Gastrocnemius medialis (tissue), 4 donors: Measurements from ENCODE around the gene FHOD1.

Source experiments
- POLR2A ChIP-seq, 2 donors: fragments of 450-650 bp; IDR thresholded peaks; one replicate each; pipeline ENCODE4 v1.6.1; 2017; ENCODE audit warnings: antibody characterized with exemption in 2 of 2, mild to moderate bottlenecking in 2 of 2, moderate library complexity in 2 of 2
- TF ChIP-seq, protein P1 (sequence below), 5 experiments: fragments of 450-650 bp in 3 of 5; fragments of 200-600 bp in 2 of 5; sonication (generic) in 2 of 5; IDR thresholded peaks in 4 of 5; conservative IDR thresholded peaks in 1 of 5; 1 replicate in 4 of 5; 2 replicates in 1 of 5; pipeline ENCODE4 v1.5.1; 2016 to 2019; ENCODE audit warnings: antibody characterized with exemption in 5 of 5, mild to moderate bottlenecking in 3 of 5, moderate library complexity in 3 of 5

- TF ChIP-seq, protein P1, sequence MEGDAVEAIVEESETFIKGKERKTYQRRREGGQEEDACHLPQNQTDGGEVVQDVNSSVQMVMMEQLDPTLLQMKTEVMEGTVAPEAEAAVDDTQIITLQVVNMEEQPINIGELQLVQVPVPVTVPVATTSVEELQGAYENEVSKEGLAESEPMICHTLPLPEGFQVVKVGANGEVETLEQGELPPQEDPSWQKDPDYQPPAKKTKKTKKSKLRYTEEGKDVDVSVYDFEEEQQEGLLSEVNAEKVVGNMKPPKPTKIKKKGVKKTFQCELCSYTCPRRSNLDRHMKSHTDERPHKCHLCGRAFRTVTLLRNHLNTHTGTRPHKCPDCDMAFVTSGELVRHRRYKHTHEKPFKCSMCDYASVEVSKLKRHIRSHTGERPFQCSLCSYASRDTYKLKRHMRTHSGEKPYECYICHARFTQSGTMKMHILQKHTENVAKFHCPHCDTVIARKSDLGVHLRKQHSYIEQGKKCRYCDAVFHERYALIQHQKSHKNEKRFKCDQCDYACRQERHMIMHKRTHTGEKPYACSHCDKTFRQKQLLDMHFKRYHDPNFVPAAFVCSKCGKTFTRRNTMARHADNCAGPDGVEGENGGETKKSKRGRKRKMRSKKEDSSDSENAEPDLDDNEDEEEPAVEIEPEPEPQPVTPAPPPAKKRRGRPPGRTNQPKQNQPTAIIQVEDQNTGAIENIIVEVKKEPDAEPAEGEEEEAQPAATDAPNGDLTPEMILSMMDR (IDR thresholded peaks at IDR 0.05 in 4 of 5, conservative IDR thresholded peaks at IDR 0.05 in 1 of 5): no peak
- TF ChIP-seq POLR2A (IDR thresholded peaks at IDR 0.05): no peak
Measured at GRCh38 chr16:67195676-67196075, 51.6 kb downstream of the FHOD1 start.
